Left renal cortex interstitium (tissue), 4 donors: Measurements from ENCODE around the gene CYYR1. TPM values are rescaled to one million over a fixed set of nuclear protein-coding genes. Genes with fewer than 3 reads are reported as not detected.

Experiments
- DNase-seq, 4 donors: peaks; one replicate each; pipeline ENCODE4 v3.0.0-alpha.2; 2013; ENCODE audit warnings: low read depth in 4 of 4, low spot score in 2 of 4, missing footprints in 1 of 4
- polyA plus RNA-seq, 4 donors: library from polyadenylated mRNA; unstranded; fragments of 120-200 nt; gene quantifications; one replicate each; pipeline ENCODE4 v1.2.1, GENCODE V29; 2013; ENCODE audit not compliant: insufficient read length in 4 of 4

The CYYR1 gene
- polyA plus RNA-seq, 4 donors = 52.5 to 61.5 (median 56.2) TPM

DNA sequence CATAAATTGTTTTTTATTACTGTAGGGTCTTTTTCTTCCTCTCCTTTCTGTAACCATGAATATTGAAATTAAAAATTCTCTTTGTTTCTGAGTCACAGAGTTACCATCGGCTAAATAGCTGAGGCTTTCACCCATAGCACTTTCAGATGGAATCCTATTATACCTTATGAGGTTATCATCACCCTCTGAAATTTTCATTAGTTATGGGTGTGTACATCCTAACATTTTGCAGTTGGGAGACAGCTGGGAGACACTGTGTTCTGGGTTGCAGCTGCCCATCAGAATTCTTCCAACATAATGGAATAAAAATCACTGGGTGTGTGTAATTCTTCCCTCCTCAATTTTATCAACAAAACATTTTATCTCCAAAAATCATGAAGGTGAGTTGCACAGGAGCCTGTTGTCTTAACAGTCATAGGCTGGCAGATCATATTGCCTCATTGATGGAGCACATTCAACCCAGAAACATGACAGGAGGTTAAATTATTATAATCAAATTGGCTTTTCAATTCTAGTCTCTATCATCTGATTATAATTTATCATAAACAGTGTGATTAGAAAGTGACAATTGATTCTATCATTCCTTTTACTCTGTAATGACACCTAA, 17.4 kb downstream of the CYYR1 start:
- DNase-seq = no peak

DNA sequence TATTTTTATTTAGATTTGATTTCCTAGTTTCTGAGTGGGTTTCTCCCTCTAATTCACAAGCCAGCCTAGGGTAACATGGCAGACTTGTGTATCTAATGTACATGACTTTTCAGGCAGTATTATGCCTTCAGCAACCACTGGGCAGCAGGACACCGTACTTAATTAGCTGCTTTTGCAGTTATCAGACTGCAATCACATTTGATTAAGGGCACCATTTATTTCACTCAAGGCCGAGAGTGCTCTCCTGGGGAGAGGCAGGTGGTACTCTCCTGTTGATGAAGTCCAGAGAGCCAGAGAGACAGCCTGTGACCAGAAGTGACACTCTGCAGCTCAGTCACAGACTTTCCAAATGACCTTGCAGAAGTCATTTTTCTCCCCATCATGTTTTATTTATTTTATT, 18.7 kb downstream of the CYYR1 start:
- no peak for DNase-seq

DNA sequence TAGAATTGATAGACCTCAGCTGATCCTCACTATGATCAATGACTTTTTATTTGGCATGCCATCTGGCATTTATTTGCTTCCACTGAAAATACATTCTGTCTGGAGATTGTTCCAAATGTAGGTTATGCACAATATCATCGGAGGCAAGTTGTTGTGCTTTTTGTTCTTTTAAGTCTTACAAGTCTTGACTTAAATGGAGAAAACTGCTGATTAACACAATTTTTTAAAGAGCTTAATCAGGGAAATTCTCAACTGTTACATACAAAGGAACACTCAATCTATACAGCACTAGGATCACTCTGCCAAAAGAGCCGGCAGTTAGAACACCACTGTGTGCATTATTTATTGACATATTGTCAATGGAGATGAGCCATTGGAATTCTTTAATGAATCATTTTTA, 19.2 kb downstream of the CYYR1 start:
- DNase-seq = no peak

DNA sequence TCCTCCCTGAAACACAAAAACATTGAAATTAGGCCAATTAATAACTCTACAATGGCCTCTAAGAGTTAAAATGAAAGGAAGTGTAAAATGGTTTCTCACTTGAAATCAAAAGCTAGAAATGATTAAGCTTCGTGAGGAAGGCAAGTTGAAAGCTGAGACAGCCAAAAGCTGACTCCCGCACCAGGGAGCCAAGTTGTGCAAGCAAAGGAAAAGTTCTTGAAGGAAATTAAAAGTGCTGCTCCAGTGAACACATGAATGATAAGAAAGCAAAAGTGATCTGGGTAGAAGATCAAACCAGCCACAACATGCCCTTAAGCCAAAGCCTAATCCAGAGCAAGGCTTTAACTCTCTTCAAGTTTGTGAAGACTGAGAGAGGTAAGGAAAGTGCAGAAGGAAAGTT, 22.8 kb downstream of the CYYR1 start:
- DNase-seq = no peak

DNA sequence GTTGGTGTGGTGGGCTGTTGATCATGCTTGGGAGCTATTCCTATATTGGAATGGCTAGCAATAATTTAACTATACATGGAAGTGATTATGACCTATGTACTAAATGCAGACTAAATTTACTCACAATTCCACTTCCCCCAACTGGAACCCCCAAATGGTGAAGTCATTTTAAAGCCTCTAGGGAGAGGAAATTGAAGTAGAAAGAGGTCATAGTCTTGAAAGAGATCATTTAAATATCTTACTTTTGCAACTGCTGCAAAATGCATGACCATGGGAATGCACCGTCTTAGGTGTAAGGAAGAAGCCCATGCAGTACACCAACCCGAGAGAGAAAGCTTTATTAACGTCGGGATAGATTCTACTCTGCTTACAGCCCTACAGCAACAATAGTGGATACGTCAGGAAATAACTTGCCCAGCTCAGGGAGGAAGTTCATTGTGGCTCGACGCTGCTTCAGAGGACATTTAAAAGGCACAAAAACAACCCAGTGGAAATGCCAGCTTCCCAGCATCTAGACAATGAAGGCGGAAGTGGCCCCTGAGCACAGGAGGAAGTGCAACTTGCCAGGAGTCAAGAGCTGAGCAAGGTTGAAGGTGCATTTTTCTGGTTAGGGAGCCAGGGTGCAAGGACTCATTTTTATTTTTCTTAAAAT, 26.5 kb downstream of the CYYR1 start:
- DNase-seq = no peak

DNA sequence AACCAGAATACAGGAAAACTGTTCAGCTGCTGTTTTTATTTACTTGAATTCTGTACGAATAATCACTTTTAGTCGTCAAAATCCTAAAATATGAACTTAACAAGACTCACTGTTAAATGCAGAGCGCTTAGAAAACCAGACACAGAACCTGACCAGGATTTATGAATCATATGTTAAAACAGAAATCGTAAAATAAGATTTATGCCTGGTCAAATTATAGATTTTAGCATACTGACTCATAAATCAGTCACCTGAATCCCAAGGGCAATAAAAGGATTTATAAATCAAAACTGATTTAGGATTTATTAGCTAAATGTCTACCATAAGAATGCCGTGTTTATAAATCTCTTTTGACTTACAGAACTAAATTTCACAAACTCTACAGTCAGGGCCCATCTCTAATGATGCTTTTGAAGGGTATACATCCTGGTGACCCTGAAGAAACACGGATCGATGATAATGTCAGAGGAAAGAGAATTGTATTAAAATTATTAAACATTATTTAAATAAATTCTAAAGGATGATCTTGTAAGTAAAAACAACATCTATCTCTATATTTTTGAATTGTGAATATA, 28.8 kb downstream of the CYYR1 start:
- no peak for DNase-seq

DNA sequence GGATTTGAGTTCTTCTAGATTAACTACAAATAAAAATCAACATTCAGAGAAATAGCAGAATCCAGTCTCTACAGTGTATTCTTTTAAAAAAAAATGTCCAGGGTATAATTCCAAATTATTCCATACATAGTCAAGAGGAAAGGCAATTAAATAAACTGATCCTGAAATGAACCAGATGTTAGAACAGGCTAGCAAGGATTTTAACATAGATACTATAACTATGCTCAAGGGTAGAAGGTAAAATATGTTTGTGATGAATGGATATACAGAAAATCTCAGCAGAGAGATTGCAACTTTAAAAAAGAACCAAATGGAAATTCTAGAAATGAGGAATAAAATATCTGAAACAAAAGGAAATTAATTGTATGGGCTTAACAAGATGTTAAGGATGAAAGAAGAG, 32.4 kb downstream of the CYYR1 start:
- DNase-seq = no peak

DNA sequence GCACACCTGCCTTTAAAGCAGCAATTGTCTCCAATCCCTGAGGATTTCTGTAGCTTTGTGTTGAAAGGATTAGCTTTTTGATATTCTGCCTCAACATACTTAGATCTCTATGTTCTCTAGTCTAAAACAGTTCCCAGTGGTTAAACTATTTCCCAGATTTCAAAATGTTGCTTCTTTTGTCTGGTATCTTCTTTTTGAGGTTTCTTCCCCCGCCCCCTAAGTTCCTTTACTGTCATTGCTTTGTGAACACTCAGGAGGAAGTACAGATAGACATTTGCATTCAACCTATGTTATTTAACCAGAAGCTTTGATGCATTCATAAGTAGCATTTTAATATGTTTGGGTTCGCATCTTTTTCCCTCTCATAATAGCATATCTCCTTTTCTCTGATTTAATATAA, 33.5 kb downstream of the CYYR1 start:
- DNase-seq = no peak

DNA sequence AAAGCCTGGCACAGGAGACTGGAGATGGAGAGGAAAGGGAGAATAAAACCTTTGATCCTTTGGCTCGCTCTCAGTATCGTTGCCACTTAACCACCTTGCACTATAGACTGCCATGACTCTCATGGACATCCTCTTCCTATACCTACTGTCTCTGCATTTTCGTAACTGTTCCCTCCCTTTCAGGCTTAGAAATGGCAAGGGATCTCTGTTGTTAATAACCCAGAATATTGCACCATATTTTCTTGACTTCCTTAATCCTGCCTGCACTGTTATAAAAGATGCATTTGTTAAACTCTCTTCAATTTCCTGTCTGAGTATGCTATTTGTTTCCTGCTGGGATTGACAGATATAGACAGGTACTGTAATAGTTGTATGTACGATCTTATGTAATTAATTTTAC, 38.6 kb downstream of the CYYR1 start:
- no peak for DNase-seq

DNA sequence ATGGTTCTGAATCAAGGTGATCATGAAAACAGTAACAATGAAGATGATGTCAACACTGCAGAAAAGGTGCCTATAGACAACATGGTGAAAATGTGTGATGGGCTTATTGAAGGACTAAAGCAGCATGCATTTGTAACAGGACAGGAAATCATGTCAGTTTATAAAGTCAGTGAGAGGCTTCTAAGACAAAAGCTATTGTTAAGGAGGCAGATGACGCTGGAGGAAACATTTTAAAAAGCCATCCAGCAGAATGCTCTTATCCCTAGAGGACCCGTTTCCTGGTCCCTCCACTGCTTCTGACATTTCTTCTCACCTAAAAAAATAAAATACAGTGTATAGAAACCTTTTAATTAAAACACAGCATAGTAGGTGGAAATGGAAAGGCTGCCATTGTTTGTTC, 40.9 kb downstream of the CYYR1 start:
- DNase-seq = no peak

DNA sequence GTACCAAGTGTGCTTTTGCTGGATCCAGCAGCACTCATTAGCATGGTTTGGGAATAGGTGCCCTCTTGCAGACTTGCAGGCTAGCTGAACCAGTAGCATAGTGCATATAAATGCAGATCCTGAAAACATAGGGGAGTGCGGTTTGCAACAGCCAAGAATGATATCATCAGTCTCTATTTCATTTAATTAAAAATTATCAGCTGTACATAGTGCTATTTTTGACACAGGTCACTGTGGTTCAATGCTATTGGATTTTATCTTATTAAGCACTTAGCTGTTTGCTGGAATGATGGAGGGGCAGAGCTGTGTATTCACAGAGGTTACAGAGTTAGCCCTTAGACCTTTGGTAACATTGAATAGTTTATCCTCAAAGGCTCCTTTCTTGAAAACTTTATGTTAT, 43.6 kb downstream of the CYYR1 start:
- DNase-seq = no peak

DNA sequence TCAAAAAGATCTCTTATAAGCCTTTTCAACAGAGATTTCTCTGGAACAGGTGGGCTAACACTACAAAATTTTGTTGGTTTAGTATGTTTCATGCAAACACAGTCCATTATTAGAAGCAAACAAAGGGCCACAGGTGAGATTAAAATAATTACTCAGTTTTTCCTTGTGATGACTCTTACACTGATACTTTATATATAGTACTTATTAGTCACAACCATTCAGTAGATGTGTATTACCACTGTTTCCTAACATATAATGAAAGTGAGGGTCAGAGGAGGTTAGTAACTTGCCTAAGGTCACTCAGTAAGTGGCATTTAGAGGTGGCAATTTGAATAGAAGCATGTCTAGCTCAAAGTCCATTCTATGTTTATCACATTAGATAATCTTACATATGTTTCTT, 44.2 kb downstream of the CYYR1 start:
- no peak for DNase-seq

DNA sequence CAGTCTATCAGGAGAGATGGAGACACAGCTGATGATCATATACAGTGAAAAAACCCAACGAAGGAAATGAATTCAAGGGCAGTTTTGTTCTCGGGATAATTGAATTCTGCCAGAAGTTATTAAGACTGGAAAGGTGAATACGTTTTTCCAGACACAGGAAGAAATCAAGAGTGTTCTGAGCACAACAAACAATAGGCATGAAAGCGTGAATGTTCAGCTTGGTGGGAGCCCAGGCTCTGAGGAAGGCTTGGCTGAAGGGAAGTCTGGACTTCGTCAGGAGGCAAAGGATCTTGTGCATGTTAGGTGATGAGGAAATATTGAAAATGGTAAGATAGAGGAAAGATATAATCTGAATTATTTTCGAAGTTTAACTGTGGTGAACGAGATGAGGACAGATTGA, 50.4 kb downstream of the CYYR1 start:
- DNase-seq = no peak

DNA sequence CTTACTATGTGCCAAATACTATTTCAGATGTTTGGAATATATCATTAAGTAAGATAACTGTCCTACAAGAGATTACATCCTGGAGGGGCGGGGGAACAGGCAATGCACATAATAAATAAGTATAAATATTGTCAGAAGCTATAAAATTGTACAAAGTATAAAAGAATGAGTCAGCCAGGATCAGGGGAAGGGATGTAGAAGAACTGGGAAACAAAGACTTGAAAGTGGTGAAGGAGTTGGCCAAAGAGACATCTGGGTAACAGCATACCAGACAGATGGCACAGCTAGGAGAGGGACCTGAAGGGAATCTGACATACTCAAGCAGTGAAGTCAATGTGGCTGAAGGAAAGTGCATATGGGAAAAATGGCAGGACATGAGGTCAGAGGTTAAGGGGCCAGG, 53.9 kb downstream of the CYYR1 start:
- no peak for DNase-seq

DNA sequence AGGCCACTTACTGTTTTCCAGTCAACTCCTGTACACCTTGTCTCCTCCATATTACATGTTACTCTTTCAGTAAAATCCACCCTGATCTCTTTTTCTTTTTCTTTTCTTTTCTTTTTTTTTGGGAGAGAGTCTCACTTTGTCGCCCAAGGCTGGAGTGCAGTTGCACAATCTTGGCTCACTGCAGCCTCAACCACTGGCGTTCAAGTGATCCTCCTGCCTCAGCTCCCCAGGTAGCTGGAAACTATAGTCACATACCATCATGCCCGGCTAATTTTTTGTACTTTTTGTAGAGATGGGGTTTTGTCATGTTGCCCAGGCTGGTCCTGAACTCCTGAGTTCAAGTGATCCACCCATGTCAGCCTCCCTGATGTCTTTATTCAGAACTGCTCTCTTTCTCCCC, 57.8 kb downstream of the CYYR1 start:
- DNase-seq = no peak

DNA sequence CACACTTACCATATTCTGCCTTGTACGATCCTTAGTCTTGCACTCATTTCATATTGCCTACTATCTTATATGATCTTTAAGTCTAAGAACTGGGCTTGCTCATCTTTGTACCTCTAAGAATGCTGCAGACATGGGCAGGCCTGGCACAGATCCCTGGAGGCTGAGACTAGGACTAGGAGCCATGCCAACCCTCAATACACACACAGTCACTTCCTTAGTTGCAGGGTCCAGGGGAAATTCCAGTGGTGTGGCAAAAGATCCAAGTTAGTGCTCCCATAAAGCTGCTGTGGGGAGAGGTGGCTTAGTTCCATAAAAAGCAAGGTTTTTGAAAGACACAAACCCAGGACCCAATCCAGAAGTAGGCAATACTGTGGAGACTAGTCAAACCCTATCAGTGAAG, 59.9 kb downstream of the CYYR1 start:
- DNase-seq = no peak

DNA sequence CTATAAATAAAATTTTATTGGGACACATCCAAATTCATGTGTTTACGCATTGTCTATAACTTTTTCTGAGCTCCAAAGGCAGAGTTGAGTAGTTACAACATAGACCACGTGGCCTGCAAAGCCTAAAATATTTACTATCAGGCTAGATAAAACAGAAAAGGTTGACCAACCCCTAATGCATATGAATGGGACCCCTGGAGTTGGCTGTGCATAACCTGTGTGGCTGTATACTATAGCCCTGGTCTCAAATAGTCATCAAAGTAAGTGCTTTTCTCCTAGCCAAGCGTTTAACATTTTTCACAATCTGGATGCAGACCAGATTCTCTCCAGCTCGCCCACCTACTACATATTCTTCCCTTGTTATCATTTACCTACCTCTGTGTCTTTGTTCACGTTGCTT, 60.4 kb downstream of the CYYR1 start:
- DNase-seq = no peak

DNA sequence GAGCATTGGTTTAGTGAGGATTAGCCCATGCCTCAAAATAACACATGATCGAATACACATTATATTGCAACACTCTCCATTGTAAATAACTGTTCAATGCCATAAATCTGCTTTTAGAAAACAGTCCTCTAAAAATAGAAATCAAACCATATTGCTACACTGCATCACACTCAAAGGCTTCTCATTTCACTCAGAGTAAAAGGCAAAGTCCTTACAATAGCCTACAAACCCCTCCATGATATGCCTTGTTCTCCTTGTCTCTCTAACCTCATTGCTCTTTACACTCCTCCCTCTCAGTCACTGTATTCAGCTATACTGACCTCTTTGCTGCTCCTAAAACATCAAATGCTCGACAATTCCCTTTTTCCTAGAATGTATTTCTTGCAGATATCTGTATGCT, 64.2 kb downstream of the CYYR1 start:
- no peak for DNase-seq

DNA sequence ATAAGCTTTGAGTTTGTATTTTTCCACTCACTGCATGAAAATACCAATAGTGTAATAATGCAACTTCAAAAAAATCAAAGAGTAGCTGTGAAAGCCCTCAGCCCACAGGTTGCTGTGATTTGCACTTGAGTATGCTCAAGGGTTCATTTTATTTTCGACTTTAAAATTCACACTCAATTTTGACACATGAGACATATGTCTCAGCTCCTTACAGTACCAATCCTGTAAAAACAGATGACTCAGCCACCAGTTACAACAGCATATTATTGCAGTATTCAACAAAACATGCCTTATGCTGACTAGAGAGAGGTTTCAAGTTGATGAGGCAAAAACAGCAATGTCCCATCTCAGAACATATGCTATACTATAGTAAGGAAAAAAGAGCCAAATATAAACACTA, 66.1 kb downstream of the CYYR1 start:
- no peak for DNase-seq

DNA sequence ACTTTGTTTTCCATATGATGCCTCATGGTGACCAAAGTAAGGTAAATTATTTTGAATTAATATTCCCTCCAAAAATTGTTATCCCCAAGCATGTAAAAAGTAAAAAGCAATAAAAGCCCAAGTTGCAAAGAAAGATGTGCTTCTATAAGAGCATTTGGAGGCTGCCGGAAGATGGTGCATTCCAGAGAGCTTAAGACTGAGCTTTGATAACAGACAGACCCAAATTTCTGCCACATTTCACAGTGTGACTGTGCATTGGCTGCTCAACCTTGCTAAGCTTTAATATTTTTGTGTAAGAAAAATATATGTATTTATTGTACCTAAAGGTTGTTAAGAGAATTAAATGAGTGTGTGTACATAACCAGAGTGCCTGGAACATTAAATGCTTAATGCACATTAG, 67.9 kb downstream of the CYYR1 start:
- no peak for DNase-seq

DNA sequence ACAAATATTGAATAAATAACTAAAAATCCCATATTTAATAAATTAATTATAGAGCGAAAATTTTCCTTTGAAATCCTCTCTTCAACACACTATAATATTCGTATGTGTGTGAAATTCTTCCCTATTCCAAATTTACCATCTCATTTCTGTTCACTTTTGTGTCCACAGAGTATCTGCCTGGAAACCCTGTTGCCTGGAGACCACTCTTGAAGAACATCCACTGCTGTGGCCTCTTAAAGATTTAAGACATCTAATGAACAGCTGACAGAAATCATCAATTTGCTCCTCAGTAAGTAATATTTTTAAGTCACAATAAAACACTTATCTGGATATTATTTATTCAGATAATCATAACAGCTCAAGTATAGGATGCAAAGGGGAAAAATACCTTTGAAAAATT, 69.7 kb downstream of the CYYR1 start:
- no peak for DNase-seq

DNA sequence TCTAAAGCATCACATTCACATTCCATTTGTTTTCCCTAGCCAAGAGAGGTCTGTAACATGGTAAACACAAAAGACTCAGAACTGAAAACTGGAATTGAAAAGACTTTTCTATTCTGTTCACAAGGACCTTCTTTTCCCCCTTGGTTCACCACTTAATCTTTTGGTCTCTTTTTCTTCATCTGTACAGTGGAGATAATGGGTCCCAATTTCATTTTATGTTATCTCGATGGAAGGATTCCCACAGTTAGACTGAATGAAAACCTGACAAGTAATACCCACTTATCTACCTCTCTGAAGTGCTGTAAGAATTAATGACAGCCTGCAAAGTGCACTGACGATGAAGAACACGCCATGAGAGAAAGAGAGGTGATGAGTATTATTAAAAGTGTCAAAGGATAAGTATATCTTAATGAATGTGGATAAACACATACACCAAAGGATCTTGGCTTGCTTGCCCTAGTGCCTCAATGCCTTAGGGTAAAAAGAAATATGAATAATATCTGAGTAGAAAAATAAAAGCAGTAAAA, 71.5 kb downstream of the CYYR1 start:
- no peak for DNase-seq
